AG04450 (cell line): ENCODE measurements around the gene TNFRSF14. TPM values are rescaled to one million over a fixed set of nuclear protein-coding genes. Genes with fewer than 3 reads are reported as not detected.
"Not testable (repeated sequence)": the region's sequence is repeated elsewhere in the genome, so short reads cannot be mapped to it uniquely, and the experiment has no call there.

Source experiments
- CTCF ChIA-PET: fragments of 300-600, 350-600 bp; formaldehyde crosslinking; extraction: SDS; loops from one replicate; lab custom pipeline; 2022; ENCODE audit warnings: antibody characterized with exemption, inconsistent platforms; lab: Charles Lee
- POLR2A ChIA-PET: fragments of 350-600 bp; formaldehyde crosslinking; extraction: SDS; loops from one replicate; lab custom pipeline; 2021; ENCODE audit warnings: antibody characterized with exemption, inconsistent platforms; lab: Yijun Ruan, JAX
- DNase-seq: peaks from one replicate; pipeline ENCODE4 v3.0.0-alpha.2; 2011; ENCODE audit warnings: low read depth, low spot score
- H3K27ac ChIP-seq: one replicate; pipeline ENCODE4 v1.5.1; 2012; ENCODE audit warnings: low read depth, low read length, control low read depth
- H3K27me3 ChIP-seq: one replicate; pipeline ENCODE4 v1.6.0; 2012; ENCODE audit warnings: low read length; ENCODE audit not compliant: control insufficient read depth, insufficient read depth
- H3K4me3 ChIP-seq: 2 replicates; pipeline ENCODE4 v1.5.1; 2011; ENCODE audit warnings: mild to moderate bottlenecking, low read depth, low read length, control low read depth
- H3K9me3 ChIP-seq: 2 replicates; pipeline ENCODE4 v1.5.1; 2012; ENCODE audit warnings: low read length; ENCODE audit not compliant: control insufficient read depth, insufficient read depth
- polyA plus RNA-seq: library from polyadenylated mRNA; depleted of rRNA; stranded (reverse); fragments of >200 nt; gene quantifications from 2 replicates; pipeline ENCODE4 v1.2.3, GENCODE V29; 2011
- TF ChIP-seq, protein P1 (sequence below): IDR thresholded peaks from 2 replicates; pipeline ENCODE4 v1.5.1; 2011; ENCODE audit warnings: low read depth, low read length, control low read depth, inconsistent platforms

TNFRSF14 gene
- polyA plus RNA-seq, 1 experiment, result 5.4 TPM

GRCh38 chr1:2567083-2567679, 11.0 kb downstream of the TNFRSF14 start:
- Histone ChIP-seq H3K9me3 (no peaks in the 10 kb centered on the region; the same call in 1 of the 2 replicates), H3K27ac (no peak overlapping the region), H3K4me3 (no peak overlapping the region), H3K27me3 (peaks cover 35% of the 10 kb centered on the region)
- no peak for DNase-seq
- ChIA-PET CTCF (no interaction called here), POLR2A (no interaction called here)
- TF ChIP-seq, protein P1, sequence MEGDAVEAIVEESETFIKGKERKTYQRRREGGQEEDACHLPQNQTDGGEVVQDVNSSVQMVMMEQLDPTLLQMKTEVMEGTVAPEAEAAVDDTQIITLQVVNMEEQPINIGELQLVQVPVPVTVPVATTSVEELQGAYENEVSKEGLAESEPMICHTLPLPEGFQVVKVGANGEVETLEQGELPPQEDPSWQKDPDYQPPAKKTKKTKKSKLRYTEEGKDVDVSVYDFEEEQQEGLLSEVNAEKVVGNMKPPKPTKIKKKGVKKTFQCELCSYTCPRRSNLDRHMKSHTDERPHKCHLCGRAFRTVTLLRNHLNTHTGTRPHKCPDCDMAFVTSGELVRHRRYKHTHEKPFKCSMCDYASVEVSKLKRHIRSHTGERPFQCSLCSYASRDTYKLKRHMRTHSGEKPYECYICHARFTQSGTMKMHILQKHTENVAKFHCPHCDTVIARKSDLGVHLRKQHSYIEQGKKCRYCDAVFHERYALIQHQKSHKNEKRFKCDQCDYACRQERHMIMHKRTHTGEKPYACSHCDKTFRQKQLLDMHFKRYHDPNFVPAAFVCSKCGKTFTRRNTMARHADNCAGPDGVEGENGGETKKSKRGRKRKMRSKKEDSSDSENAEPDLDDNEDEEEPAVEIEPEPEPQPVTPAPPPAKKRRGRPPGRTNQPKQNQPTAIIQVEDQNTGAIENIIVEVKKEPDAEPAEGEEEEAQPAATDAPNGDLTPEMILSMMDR, result no peak

DNA sequence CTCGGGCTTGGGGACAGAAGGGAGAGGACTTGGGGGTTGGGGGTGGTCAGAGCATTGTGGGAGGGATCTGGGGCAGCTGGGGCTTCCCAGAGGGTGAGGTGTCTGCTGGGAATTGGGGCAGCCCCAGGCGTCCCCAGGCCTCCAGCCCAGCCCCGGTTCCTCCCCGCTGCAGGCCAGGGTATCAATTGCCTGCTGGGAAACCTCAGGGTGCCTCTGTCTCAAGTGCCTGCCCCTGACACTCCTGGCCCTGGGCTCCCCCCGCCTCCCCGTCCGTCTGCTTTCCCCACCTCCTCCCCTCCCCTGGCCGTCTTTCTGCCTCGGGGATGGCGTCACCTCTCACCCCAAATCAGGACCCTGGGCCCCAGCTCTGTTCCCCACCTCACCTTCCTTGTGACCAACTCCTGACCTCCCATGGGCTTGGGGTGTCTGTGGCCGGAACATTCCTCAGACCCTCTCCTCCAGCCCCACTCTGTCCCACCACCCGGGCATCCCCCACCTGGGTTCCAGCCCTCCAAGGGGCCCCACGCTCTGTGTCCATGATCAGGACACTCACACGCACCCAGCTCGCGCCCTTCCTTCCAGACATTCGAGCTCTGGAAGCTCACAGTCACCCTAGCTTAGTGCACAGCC, 12.1 kb downstream of the TNFRSF14 start:
- CTCF ChIA-PET, POLR2A ChIA-PET, H3K4me3 ChIP-seq, DNase-seq, H3K27ac ChIP-seq, H3K9me3 ChIP-seq: not testable (repeated sequence)
- peaks cover 40% of the 10 kb centered on the region for H3K27me3 ChIP-seq

DNA sequence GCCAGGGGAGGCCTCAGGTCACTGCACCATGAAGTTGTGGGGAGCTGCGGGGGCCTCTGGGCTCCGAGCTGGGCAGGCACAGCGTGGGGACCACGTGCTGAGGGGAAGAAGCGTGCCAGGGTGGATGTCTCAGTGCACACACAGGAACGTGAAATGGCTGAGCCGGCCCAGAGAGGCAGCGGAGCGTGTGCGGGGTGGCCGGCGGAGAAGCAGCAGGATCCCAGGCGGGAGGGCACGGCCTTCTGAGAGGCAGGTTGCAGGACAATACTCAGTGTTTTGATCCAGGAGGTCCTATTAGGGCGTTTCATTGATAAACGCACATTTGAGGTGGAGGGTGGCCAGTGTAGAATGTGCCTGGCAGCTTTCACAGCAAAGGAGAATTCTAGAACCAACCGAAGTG, 12.9 kb downstream of the TNFRSF14 start:
- Histone ChIP-seq H3K27me3 (peaks cover 35% of the 10 kb centered on the region), H3K4me3 (no peak overlapping the region), H3K27ac (no peak overlapping the region), H3K9me3 (no peaks in the 10 kb centered on the region; the same call in 1 of the 2 replicates)
- ChIA-PET CTCF (no interaction called here), POLR2A (no interaction called here)
- TF ChIP-seq, protein P1, result no peak
- DNase-seq, result no peak

- peaks cover 32% of the 10 kb centered on the region for H3K27me3 ChIP-seq
- POLR2A ChIA-PET, H3K4me3 ChIP-seq, H3K27ac ChIP-seq, DNase-seq, H3K9me3 ChIP-seq, CTCF ChIA-PET: not testable (repeated sequence)
Observed at GRCh38 chr1:2569703-2570102, 13.5 kb downstream of the TNFRSF14 start.

- ChIA-PET POLR2A (no interaction called here), CTCF (interaction anchor here (1.1 kb wide), 1 partner anchor 22 kb away, joined by 3 read pairs; no protein-coding TSS in a partner anchor)
- TF ChIP-seq, protein P1, result no peak
- Histone ChIP-seq H3K27me3 (peaks cover 27% of the 10 kb centered on the region), H3K27ac (no peak overlapping the region), H3K4me3 (no peak overlapping the region), H3K9me3 (no peaks in the 10 kb centered on the region; the same call in 1 of the 2 replicates)
- DNase-seq, result no peak
Observed at GRCh38 chr1:2570332-2570731, 14.2 kb downstream of the TNFRSF14 start.

- H3K9me3 ChIP-seq, result no peaks in the 10 kb centered on the region; the same call in 1 of the 2 replicates
- POLR2A ChIA-PET, result no interaction called here
- H3K4me3 ChIP-seq, result no peak overlapping the region
- H3K27ac ChIP-seq, result no peak overlapping the region
- no peak for DNase-seq
- CTCF ChIA-PET, result interaction anchor here (1.1 kb wide), 1 partner anchor 23 kb away, joined by 3 read pairs; no protein-coding TSS in a partner anchor
- H3K27me3 ChIP-seq, result peaks cover 18% of the 10 kb centered on the region
- TF ChIP-seq, protein P1, result no peak
Observed at GRCh38 chr1:2571348-2571747, 15.2 kb downstream of the TNFRSF14 start.
